Muscle of arm (tissue), 12 donors: ENCODE measurements around the gene NRXN3. TPM values are rescaled to one million over a fixed set of nuclear protein-coding genes. Genes with fewer than 3 reads are reported as not detected.
"Not testable (repeated sequence)": the region's sequence is repeated elsewhere in the genome, so short reads cannot be mapped to it uniquely, and the experiment has no call there.

Experiments
- DNase-seq: peaks from one replicate; pipeline ENCODE4 v3.0.0-alpha.2; 2013
- polyA plus RNA-seq, 12 donors: library from polyadenylated mRNA; unstranded; fragments of 120-200 nt; gene quantifications; one replicate each; pipeline ENCODE4 v1.2.1, GENCODE V29; 2013; ENCODE audit not compliant: insufficient read length in 12 of 12

NRXN3 gene
- polyA plus RNA-seq, 12 donors = 0.43 to 8.4 (median 1.2) TPM; not detected in 2

DNA sequence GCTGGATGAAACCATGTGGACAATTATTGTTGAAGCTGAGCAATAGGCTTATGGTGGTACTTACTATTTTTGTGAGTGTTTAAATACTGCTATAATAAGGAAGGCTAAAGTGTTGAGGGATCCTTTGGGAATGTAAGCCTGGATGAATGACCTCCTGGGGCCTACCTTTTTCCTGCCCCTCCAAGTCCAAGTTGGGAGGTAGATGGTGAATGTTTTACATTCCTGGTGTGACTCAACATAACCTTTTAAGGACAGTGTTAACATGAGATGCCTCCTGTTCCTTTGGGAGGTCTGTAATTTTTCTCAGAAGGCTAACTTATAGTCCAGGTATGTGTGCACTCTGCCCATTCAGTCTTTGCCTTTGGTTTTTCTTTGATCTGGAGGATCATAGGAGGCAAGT is 315.9 kb downstream of the NRXN3 start:
- DNase-seq = no peak

GRCh38 chr14:78486621-78487020 is 316.4 kb downstream of the NRXN3 start:
- DNase-seq = no peak

- DNase-seq = not testable (repeated sequence)
These were observed 317.4 kb downstream of the NRXN3 start for GRCh38 chr14:78487573-78487972.

GRCh38 chr14:78488938-78489337 is 318.8 kb downstream of the NRXN3 start:
- no peak for DNase-seq

- no peak for DNase-seq
These were observed 320.9 kb downstream of the NRXN3 start for GRCh38 chr14:78491048-78491447.

DNA sequence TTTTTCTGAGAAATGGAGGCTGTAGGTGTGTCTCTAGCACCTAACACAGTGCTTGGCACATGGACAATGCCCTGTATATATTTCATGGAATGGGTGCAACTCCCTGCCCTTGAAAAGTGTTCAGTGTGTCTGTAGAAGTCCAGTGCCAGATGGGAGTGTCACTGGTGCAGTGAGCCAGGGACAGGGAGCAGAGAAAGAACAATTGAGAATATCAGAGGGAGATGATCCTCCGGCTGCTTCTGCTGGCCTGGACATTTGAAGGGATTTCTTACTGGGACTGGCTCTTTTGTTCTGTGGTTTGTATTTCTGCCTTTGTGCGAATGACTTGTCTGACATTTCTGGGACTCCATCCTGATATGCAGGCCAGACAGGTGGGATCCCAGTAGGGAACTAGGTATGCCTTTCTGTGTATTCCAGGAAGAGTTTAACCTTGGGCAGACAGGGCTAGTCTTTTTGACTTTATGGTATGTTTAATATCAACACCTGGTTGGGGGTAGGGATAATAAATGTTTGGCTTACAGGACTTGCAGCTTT is 328.0 kb downstream of the NRXN3 start:
- no peak for DNase-seq

- DNase-seq = no peak
These were observed 331.7 kb downstream of the NRXN3 start for GRCh38 chr14:78501909-78502308.

DNA sequence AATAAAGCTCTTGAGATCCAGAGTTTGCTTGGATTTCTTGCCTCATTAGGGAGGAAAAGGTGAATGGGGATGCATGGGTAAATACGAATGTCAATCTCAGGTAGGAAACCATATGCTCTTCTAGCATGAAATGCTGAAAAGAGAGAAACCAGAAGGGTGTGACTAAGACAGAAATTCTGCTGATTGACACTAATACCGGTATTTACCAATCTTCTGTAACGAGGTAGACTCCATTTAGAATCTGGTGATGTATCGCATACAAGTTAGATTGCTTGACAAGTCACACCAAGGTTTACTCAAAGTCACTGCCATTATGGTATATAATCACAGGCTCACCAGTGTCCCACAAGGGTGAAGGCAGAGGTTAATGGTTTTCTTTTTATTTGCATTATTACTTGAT is 337.9 kb downstream of the NRXN3 start:
- DNase-seq = no peak

GRCh38 chr14:78509516-78509915 is 339.3 kb downstream of the NRXN3 start:
- no peak for DNase-seq

- DNase-seq = no peak
These were observed 341.8 kb downstream of the NRXN3 start for GRCh38 chr14:78512021-78512420.

GRCh38 chr14:78519863-78520262 is 349.7 kb downstream of the NRXN3 start:
- peak; percentile 23 for DNase-seq

DNA sequence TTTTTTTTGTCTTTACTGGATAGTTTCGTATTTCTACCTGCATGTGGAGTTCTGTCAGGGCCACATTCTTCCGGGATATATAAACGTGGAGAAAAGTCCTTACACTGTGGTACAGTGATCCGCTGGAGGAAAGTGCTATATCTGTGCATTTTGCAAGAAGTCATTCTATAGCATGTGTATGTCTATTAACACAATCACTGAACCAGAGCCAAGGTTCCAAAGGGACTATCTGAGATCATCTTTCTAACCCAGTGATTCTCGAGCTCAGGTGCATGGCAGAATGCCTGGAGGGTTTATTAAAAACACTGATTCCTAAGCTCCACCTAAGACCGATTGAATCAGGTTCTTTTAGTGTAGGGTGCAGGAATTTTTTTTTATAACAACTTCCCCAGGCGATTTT is 354.0 kb downstream of the NRXN3 start:
- no peak for DNase-seq

DNA sequence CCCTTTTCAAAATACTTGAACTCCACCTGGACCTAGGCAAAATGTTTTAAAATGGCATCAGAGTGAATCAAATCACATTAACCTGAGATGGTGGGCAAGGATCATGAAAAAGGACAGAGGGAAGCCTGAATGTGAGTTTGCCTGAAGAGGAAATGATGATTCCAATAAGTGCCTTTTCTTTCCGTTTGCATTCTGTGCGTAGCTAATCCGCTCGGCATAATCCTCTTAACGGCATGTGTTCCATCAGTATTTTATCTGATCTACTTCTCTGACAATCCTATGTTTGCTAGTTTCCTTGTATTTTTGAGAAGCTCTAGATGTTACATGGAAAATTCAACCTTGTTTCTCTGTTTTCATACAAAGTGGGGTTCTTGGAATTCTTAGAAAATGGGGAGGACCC is 354.6 kb downstream of the NRXN3 start:
- DNase-seq = no peak

- peak; percentile 10 for DNase-seq
These were observed 359.9 kb downstream of the NRXN3 start for GRCh38 chr14:78530078-78530477.

DNA sequence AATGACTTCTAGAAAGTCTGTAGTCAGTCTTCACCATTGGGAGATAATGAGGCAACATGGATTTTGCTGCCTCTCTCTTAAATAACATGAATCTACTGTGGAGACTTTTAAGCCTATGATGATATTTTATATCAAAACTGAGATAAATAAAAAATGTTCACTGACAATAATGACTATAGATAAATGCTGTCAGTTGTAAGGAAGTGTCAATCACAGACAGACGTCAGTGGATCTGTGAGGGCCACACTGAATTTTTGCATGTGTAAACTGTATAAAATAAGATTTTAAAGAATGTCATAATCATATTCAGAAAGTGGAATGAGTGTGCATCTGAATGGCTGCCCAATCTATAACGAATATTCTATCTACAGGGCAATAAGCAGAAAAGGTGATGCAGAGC is 364.0 kb downstream of the NRXN3 start:
- DNase-seq = no peak

DNA sequence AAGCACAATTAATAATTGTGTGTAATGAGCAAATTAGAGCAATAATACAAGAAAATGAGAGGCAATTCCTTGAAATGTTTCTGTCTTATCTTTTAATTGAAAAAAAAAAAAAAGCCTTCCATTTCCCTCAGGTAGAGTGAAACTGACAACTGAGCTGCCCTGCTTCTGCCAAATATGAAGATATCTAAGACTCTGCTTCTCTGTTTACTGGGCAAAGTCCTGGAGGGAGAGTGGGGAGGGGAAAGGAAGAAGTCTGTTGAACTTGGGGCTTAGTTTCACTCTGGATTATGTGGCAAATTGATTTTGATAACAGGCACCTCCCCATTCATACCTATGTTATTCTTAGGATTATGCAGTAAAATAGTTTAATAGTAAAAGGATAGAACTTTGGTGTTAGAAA is 364.9 kb downstream of the NRXN3 start:
- DNase-seq = no peak

DNA sequence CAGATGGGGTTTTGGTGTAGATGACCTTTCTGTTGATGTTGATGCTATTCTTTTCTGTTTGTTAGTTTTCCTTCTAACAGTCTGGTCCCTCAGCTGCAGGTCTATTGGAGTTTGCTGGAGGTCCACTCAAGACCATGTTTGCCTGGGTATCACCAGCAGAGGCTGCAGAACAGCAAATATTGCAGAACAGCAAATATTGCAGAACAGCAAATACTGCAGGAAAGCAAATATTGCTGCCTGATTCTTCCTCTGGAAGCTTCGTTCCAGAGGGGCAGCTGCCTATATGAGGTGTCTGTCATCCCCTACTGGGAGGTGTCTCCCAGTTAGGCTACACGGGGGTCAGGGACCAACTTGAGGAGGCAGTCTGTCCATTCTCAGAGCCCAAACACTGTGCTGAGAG is 371.6 kb downstream of the NRXN3 start:
- not testable (repeated sequence) for DNase-seq

DNA sequence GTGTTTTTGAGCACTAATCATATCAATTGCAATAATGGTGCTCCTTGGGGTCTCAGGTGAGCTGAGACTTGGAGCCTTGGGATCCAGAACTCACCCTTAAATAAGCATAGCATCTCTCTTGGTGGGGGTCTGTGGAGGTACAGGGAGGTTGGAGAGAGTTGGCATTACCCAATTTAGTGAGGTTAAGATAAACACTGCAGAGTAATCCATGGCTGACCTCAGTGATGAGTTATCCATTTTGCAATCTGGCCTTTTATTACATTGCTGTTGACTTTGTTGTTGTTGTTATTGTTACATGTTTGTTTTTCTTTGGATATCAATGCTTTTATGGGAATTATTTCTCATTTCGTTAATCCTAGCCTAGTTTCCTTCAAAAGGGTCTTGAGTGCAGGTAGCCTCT is 373.3 kb downstream of the NRXN3 start:
- no peak for DNase-seq

- DNase-seq = no peak
These were observed 390.9 kb downstream of the NRXN3 start for GRCh38 chr14:78561074-78561473.

- peak; percentile 58 for DNase-seq
These were observed 396.1 kb downstream of the NRXN3 start for GRCh38 chr14:78566026-78566858.

GRCh38 chr14:78566859-78567172 is 396.6 kb downstream of the NRXN3 start:
- no peak for DNase-seq

DNA sequence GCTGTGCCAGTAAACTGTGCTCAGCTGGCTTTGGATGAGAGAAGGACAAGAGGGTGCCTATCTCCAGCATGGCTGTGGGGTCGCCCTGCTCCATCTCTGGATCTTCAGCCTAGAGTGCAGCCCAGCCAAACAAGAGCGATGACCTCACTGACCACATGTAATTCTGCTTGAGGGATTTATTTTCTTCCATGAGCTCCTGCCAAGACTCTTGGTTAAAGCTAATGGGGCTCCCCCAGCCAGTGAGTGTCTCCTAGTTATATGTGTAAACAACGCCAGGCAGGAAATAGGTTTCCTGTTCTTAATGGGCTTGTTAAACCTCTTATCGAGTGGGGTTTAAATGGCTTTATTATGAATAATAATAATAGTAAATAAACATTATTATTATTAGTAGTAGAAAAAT is 397.2 kb downstream of the NRXN3 start:
- DNase-seq = peak; percentile 1

GRCh38 chr14:78573736-78574135 is 403.6 kb downstream of the NRXN3 start:
- not testable (repeated sequence) for DNase-seq
